A204.1 (cell line): ENCODE data around the gene LRRC3.
"Not testable (repeated sequence)": the region's sequence is repeated elsewhere in the genome, so short reads cannot be mapped to it uniquely, and the experiment has no call there.

Experiments used
- FAIRE-seq: peaks from 2 replicates; lab custom pipeline; 2012; peaks lifted over from hg19 to GRCh38; lab: Jason Lieb, UNC

LRRC3 gene

GRCh38 chr21:44498280-44499210, 43.2 kb downstream of the LRRC3 start:
- FAIRE-seq: no peak

GRCh38 chr21:44499211-44499560, 43.9 kb downstream of the LRRC3 start:
- no peak for FAIRE-seq

- FAIRE-seq: no peak
These were observed 44.3 kb downstream of the LRRC3 start for GRCh38 chr21:44499631-44500030.

GRCh38 chr21:44500111-44500510, 44.8 kb downstream of the LRRC3 start:
- no peak for FAIRE-seq

- no peak for FAIRE-seq
These were observed 47.1 kb downstream of the LRRC3 start for GRCh38 chr21:44502171-44502958.

GRCh38 chr21:44503006-44503889, 47.9 kb downstream of the LRRC3 start:
- not testable (repeated sequence) for FAIRE-seq

GRCh38 chr21:44503901-44504399, 48.6 kb downstream of the LRRC3 start:
- no peak for FAIRE-seq

- FAIRE-seq: no peak
These were observed 50.5 kb downstream of the LRRC3 start for GRCh38 chr21:44505673-44506278.

GRCh38 chr21:44506279-44507255, 51.3 kb downstream of the LRRC3 start:
- no peak for FAIRE-seq

GRCh38 chr21:44507673-44508425, 52.5 kb downstream of the LRRC3 start:
- no peak for FAIRE-seq

- FAIRE-seq: no peak
These were observed 53.1 kb downstream of the LRRC3 start for GRCh38 chr21:44508426-44508710.

GRCh38 chr21:44508711-44509445, 53.6 kb downstream of the LRRC3 start:
- no peak for FAIRE-seq

- FAIRE-seq: no peak
These were observed 54.2 kb downstream of the LRRC3 start for GRCh38 chr21:44509539-44509938.

- no peak for FAIRE-seq
These were observed 54.8 kb downstream of the LRRC3 start for GRCh38 chr21:44510109-44510507.

- FAIRE-seq: no peak
These were observed 55.4 kb downstream of the LRRC3 start for GRCh38 chr21:44510508-44511218.

GRCh38 chr21:44511219-44511937, 56.1 kb downstream of the LRRC3 start:
- FAIRE-seq: no peak
